GM12891 (cell line): ENCODE results near the gene MBIP. TPM values are rescaled to one million over a fixed set of nuclear protein-coding genes. Genes with fewer than 3 reads are reported as not detected.
"Not testable (repeated sequence)": the region's sequence is repeated elsewhere in the genome, so short reads cannot be mapped to it uniquely, and the experiment has no call there.

Experiments used
- DNase-seq: peaks from one replicate; pipeline ENCODE4 v3.0.0; 2011; ENCODE audit warnings: low spot score; ENCODE audit not compliant: insufficient read length
- FAIRE-seq: peaks from 2 replicates; lab custom pipeline; 2011; peaks lifted over from hg19 to GRCh38; lab: Jason Lieb, UNC
- PAX5 ChIP-seq: IDR thresholded peaks from 2 replicates; pipeline ENCODE4 v1.6.1; 2011; ENCODE audit warnings: low read length, moderate library complexity, mild to moderate bottlenecking; ENCODE audit not compliant: insufficient read depth, severe bottlenecking
- POLR2A ChIP-seq: IDR thresholded peaks from 2 replicates; pipeline ENCODE4 v1.6.1; 2011; ENCODE audit warnings: low read depth, low read length, control low read depth
- POLR2AphosphoS5 ChIP-seq: IDR thresholded peaks from 2 replicates; pipeline ENCODE4 v1.6.1; 2011; ENCODE audit warnings: low read depth, low read length, control low read depth
- POU2F2 ChIP-seq: IDR thresholded peaks from 2 replicates; pipeline ENCODE4 v1.6.1; 2011; ENCODE audit warnings: low read depth, mild to moderate bottlenecking, control low read depth, low read length, moderate library complexity
- SPI1 ChIP-seq: IDR thresholded peaks from 2 replicates; pipeline ENCODE4 v1.6.1; 2011; ENCODE audit warnings: low read depth, low read length, control low read depth
- TAF1 ChIP-seq: IDR thresholded peaks from 2 replicates; pipeline ENCODE4 v1.6.1; 2011; ENCODE audit warnings: low read depth, low read length, control low read depth
- polyA plus RNA-seq: library from polyadenylated mRNA; unstranded; fragments of >200 nt; gene quantifications from one replicate; pipeline ENCODE4 v1.2.1, GENCODE V29; 2012; ENCODE audit warnings: low read depth, missing spikeins, inconsistent platforms; ENCODE audit not compliant: missing spikeins

MBIP gene
- 19.3 TPM for polyA plus RNA-seq

- peak; percentile 53 for DNase-seq
- FAIRE-seq = peak; percentile 97
- TF ChIP-seq POU2F2 (no peak), TAF1 (peak; percentile 53; the same call in 1 of the 2 replicates), POLR2AphosphoS5 (0 out of 2 replicates have a peak, but pooled peaks have one; percentile 43)
Measured at GRCh38 chr14:36320200-36320896, at the start of gene MBIP. MBIP (minus strand) TSS chr14:36320637; CDS start chr14:36320588, 49 bp downstream.

GRCh38 chr14:36367985-36368774 lies 47.7 kb upstream of the MBIP start:
- DNase-seq (no peak), FAIRE-seq (no peak)
- TF ChIP-seq PAX5 = no peak
- no peak for TF ChIP-seq TAF1
- no peak for TF ChIP-seq POU2F2
- TF ChIP-seq POLR2A = no peak
- TF ChIP-seq SPI1 = no peak
- no peak for TF ChIP-seq POLR2AphosphoS5

- no peak for FAIRE-seq
- TF ChIP-seq POU2F2 (no peak), POLR2AphosphoS5 (no peak), PAX5 (no peak), POLR2A (no peak)
- DNase-seq = no peak
Measured at GRCh38 chr14:36365766-36366165, 45.3 kb upstream of the MBIP start.

GRCh38 chr14:36363704-36364103 lies 43.3 kb upstream of the MBIP start:
- TF ChIP-seq POLR2A (no peak), POU2F2 (no peak), TAF1 (no peak), SPI1 (no peak), POLR2AphosphoS5 (no peak), PAX5 (no peak)
- FAIRE-seq (no peak), DNase-seq (no peak)

GRCh38 chr14:36362648-36363047 lies 42.2 kb upstream of the MBIP start:
- no peak for DNase-seq
- no peak for TF ChIP-seq PAX5
- FAIRE-seq = no peak

- FAIRE-seq = no peak
Measured at GRCh38 chr14:36361210-36361853, 40.9 kb upstream of the MBIP start.

DNA sequence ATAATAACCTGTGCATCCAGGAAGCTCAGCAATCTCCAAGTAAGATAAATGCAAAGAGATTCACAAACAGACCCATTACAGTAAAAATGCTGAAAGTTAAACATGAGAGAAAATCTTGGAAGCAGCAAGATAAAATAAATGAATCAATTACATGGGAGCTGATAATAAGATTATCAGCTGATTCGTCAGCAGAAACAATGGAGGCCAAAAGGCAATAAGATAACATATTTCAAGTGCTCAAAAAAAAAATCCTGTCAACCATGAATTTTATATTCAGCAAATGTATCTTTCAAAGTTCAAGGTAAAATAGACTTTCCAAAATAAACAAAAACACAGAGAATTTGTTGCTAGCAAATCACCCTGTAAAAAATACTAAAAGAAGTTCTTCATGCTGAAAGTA lies 36.4 kb upstream of the MBIP start:
- FAIRE-seq = no peak

More at GRCh38 chr14:36361210-36361853, 40.9 kb upstream of the MBIP start:
- DNase-seq = no peak
- TF ChIP-seq POLR2AphosphoS5 = no peak
- no peak for TF ChIP-seq SPI1
- TF ChIP-seq PAX5 = no peak
- TF ChIP-seq POLR2A = no peak
- no peak for TF ChIP-seq TAF1
- no peak for TF ChIP-seq POU2F2

DNA sequence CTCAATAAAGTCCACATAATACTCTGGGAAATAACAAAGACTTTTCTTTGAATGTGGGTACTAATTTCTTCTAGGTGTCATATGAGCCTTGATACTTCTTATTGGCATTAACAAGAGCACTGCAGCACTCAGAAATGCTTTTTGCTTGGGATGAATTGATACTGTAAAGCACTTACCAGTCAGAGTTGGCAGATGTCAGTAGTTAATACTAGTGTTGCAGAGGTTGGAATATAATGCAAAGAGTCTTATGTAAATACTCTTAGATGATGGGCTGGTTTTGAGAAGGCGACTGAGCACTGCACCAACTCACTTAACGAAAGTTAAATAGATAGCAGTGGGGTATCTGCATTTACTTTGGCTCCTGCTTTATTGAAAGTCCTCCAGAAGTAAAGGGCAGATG lies 25.6 kb upstream of the MBIP start:
- DNase-seq (no peak), FAIRE-seq (no peak)
- TF ChIP-seq PAX5 (no peak), POLR2A (no peak), POLR2AphosphoS5 (no peak), TAF1 (no peak), SPI1 (no peak), POU2F2 (no peak)

More for the DNA sequence above, 36.4 kb upstream of the MBIP start:
- no peak for DNase-seq
- TF ChIP-seq POU2F2 = no peak
- TF ChIP-seq POLR2AphosphoS5 = no peak
- TF ChIP-seq TAF1 = no peak
- no peak for TF ChIP-seq SPI1
- no peak for TF ChIP-seq PAX5
- no peak for TF ChIP-seq POLR2A

DNA sequence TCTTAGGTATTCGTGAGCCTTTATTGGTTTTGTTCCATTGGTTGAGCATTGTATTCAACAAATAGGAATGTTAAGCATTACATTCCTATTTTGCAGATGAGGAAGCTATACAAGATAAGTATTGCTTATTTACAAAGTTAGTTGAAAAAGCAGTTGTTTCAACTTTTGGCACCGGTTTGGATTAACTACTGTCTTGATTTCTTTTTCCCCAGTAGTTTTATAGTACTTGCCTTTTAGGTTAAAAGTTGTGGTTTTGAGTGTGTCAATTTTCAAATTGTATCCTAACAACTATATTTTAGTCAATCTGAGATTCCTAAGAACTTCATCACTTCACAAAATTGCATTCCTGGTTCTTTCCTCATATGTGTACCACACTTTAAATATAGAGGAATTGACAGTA lies 23.8 kb upstream of the MBIP start:
- TF ChIP-seq POLR2AphosphoS5 = no peak
- TF ChIP-seq TAF1 = no peak
- TF ChIP-seq POU2F2 = no peak
- TF ChIP-seq PAX5 = no peak
- TF ChIP-seq POLR2A = no peak
- no peak for TF ChIP-seq SPI1
- no peak for FAIRE-seq

GRCh38 chr14:36341811-36342210 lies 21.4 kb upstream of the MBIP start:
- not testable (repeated sequence) for FAIRE-seq, DNase-seq

More for the DNA sequence above, 23.8 kb upstream of the MBIP start:
- no peak for DNase-seq

DNA sequence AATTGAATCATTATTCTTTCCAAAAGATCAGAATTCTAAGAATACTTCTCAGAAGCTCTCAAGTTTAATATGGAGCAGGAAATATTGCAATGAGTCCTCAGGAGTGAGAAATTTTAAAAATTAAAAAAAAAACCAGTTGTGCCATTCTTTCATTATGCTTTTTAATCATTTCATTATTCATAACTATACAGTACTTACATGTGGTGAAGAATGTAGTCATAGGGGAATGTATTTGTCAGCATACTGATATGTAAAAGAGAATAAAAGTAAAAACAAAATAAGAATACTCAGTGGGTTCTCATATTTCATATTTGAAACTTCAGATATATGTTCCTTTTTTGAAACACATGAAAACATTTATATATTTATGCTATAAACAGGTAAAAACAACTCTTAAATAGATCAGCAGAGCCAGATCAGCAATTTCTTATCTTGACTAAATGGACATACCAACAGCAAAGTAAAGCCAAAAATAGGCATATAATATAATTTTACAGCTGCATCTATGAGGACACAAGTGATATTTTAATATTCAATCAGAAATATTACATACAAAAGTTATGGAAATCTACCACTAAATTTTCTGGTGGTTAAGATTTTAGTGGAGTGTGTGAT lies 19.9 kb upstream of the MBIP start:
- FAIRE-seq (no peak), DNase-seq (no peak)
- TF ChIP-seq PAX5 (no peak), SPI1 (no peak), POLR2A (no peak), TAF1 (no peak), POU2F2 (no peak), POLR2AphosphoS5 (no peak)
